HG02852 (cell line): ENCODE data around the gene SLC43A1.

Experiments used
- ATAC-seq: cut with Tn5 transposase; IDR thresholded peaks from one replicate; pipeline ENCODE4 v1.9.1; 2021; ENCODE audit warnings: mild to moderate bottlenecking, moderate library complexity; ENCODE audit not compliant: unreplicated experiment

The SLC43A1 gene

DNA sequence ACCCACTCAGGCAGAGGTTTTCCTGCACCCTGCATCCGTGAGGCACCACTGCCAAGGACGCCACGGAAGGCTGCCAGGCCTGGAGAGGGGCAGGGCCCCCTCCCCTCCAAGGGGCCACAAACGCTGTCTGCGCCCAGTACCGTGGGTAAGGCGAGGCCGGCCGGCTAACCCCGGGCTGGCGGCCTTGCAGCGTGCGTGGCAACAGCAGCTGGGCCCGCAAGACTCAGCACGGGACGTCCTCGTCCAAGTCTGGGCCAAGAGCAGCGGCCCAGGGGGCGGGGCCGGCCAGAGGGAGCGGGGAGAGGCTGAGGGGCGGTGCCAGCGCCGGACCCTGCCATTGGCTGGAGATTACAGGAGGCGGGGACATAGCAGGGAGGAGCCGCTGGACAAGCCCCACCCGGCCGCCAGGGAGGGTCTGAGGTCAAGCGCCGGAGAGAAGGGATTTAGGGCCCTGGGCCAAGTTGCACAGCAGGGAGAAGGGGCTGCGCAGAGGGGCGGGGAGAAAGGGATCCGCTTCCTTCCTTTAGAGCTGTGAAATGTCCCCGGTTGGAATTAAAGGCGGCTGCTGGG, 16.0 kb downstream of the SLC43A1 start:
- peak; percentile 99 for ATAC-seq

DNA sequence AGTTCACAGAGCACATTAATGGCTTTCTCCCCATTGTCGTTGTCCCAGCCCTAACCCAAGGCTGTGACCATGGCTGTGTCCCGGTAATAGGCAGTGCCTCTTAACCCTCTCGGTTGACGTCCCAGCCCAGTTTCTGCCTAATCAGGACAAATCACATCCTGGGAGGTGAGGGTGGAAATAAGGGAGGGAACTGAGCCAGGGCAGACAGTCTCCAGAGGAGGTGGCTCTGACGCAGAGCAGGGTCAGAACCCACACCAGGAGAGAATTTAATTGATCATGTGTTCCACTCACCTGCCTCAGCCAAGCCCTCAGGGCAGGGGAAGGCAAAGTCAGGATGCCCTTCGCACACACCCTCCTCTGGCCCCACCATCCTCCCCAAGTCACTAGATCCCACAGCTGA, 17.0 kb downstream of the SLC43A1 start:
- ATAC-seq: no peak

DNA sequence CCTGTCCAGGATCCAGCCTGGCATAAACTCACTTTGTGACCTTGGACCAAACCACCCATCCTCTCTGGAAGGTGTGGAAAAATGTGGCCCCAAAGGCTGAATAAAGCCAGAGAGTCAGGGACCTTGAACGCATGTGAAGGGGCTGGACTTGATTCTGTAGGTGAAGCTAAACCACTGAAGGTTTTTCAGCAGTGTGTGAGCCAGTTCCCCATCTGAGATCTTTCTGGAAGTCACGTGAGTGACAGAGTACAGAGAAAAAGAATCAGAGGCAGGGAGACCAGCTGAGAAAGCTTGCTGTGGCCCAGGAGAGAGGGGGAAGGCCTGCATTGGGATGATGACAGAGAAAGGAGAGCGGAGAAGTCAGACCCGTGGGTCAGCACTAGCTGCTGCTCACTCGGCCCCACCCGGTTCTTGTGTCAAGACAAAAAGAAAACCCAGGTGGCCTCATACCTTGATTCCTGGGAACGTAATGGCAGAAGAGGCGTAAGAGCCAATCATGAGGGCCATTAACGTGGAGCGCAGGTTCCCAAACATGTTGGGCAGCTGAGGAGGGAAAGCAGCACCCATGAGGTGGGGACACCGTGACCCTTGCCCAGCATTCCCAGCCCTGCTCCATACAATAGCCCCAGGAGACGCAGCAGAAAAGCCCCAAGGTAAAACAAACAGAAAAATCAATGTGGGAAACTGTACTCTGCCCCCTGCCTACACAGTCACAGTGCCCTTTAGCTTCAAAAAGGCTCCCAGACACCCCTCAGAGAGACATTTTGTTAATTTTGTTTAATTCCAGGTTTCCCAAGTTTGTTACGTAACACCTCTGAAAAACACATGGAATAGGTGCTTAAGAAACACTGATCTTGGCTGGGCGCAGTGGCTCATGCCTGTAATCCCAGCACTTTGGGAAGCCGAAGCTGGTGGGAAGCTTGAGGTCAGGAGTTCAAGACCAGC, 17.9 kb downstream of the SLC43A1 start:
- no peak for ATAC-seq

DNA sequence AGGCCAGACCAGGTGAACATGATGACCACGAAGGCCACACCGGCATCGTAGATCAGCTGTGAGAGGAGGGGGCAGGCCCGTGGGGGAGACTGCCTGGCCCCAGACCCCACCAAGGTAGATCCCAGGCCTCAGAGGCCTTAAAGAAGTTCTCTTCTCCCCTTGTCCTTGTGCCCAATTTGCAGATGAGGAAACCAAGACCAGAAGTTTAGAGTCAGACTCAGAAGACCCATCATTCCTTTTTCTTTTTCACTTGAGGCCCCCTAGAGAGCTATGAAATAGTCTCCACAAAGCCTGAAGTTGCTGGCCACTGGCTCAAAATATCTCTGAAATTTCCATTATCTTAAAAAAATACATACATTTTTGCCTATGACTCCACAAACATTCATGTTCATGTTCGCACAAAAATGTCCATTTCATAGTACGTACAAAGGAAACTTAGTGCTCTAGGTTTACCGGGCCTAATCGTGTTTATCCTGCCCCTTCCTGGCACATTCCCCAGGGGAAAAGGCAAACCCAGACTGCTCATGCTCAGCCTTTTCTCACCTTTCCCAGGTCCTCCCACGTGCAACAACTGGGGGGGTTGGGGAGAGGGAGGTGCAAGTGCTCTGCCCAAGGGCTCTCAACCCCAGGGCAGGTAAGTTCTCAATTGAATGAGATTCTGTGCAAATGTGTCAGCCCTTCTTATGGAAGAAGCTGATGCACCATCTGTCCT, 19.2 kb downstream of the SLC43A1 start:
- ATAC-seq: no peak

DNA sequence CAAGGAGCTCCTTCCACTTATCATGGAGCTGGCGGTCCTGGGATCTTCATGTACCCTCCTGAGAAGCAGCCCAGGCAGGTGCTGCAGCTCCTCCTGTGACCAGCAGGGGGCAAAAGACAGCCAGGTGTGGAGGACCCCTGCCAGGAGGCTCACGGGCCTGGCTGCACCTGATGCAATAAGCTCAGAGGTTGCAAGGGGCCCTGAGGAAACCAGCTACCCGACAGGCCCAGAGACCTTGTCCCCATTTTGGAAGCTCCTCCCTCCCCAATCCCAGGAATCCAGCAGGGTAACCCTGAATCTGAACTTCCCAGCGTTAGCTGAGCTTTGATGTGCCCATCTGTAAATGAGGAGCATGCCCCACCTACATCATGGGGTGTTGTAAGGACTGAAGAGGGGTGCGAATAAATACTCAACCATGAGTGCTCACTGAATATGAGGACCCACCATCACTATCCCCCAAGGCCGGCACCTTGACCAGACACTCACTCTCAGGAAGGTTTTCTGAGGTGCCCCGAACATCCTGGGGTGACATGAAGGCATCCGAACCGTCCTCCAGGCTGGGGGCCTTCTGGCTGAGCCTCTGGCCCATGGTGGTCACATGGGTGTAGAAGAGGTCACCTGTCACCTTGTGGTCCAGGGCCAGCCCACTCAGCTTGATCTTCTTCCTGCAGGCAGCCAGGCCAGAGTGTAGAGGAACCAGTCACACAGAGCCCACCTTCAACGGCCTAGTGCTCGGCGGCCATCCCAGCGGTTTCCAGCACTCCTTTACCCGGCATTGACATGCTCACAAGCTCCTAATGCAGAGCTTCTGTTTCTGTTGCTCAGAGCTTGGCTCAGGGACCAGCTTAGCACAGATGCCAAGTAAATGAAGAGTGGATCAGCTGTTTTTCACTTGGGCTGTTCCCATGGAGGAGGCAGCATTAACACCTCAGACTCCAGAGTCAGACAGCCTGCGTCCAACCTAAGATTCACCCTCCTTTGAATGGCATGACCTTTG, 21.7 kb downstream of the SLC43A1 start:
- peak; percentile 83 for ATAC-seq

DNA sequence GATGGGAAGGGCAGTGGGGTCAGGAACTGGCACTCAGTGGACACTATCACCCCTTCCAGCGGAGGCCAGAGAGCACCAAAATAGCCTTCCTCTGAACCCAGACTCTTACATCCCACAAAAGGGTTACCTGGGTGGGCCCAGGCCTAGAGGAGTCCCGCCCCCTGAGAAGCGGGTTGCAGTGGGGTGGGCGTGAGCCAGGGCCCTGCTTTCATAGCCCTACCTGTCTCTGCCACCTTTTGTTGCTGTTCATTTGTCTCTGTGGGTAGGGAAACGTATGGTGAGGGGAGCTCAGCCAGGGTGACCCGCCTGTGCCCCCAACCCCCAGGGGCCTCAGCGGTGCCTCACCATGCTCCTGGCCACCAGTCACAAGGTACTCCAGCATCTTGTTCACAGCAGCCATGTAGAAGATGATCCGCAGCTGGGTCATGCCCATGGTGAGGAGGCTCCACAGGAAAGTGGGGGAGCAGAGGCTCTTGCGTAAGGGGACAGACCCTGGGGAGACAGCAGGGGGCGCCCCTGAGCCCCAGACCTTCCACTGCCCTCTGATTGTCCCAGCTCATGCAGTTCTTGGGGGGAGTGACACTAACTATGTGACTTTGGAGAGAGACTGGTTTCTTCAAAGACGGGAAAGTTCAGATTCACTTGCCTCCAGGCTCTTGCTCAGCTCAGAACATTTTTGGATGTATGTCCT, 24.0 kb downstream of the SLC43A1 start:
- no peak for ATAC-seq

DNA sequence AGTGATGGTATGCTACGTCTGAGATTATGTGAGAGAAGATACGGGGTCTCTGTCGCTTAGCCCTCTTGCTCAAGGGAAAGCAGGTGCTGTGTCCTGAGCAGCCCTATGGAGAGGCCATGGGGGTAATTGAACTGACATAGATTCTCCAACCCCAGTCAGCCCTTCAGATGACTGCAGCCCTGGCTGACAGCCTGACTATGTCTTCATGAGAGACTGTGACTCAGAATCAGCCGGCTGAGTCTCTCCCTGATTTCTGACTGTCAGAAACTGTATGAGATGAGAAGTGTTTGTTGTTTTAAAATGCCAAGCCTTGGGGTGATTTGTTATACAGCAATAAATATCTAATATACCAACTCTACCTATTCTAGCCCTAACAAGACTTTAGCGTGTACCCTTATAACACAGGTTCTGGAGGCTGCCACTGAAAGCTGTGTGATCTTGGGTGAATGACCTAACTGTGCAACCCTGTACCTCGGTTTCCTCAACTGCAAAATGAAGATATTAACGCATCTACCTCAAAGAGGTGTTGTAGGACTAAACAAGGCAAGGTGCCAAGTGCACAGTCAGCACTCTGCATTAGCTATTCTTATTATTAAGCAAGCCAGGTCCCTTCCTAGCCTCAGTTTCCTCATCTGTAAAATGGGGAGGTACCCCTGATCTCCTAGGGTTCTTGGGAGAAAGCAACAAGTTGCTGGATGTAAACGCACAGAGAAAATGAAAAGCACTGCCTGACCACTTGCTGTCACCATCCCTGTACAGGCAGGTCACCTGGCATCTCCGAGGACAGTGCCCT, 24.9 kb downstream of the SLC43A1 start:
- no peak for ATAC-seq

DNA sequence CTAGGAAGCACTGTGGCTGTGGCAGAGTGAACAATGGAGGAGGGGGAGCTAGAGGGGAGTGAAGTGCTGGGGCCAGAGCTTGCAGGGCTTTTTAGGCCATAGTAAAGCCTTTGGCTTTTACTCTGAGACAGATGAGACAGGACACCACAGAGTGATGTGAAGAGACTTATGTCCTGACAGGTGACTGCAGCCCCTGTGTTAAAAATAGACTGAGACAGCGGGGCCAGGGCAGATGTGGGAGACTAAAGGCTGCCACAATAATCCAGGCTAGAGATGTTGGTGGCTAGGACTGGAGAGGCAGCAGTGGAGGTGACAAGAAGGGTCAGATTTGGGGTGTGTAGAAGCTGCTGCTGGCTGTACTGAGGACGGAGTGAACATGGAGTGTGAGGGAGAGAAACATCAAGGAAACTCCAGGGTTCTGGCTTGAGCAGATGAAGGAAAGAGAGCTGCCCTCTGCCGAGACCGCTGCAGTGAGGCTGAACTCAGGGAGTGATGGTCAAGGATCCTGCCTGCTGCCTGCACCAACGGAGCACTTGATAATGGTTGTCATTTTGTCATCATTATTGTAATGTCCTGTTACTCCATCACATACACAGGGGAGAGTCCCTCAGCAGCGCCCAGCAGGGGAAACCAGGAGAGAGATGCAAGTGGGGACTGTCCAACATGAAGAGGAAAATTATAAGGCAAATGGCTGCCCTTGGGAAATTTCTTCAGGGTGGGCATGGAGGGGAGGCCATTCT, 27.4 kb downstream of the SLC43A1 start:
- ATAC-seq: no peak

DNA sequence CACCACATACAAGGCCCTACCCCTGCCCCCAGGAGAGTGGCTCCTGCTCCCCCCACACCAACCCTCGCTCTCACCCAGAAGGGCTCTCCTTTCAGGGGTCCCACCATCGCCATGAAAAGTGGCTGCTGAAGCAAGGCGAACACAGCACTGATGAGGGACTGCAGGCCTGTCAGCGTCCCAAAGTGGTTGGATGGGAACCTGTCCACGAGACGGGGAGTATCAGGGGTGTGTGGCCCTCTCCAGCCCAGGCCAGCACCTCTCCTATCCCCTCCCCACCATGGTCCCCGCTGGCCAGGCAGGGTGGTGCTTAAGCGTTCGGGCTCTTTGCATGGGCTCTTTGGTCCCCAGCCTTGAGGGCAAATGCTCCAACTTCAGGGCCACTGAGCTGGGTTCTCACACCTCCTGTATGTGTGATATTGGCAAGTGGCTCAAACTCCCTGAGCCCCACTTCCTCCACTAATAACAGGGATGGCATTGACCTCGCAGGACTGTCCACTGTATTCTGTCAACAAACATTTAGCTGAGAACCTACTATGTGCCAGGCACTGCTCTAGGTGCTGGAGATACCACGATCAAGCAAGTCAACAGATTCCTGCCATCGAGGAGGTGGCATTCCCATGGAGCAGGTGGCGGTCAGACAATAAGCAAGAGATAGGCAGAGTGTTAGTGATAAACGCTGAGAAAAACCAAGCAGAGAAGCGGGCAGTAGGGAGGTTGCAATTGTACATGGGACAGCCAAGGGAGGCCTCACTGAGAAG, 28.3 kb downstream of the SLC43A1 start:
- no peak for ATAC-seq

DNA sequence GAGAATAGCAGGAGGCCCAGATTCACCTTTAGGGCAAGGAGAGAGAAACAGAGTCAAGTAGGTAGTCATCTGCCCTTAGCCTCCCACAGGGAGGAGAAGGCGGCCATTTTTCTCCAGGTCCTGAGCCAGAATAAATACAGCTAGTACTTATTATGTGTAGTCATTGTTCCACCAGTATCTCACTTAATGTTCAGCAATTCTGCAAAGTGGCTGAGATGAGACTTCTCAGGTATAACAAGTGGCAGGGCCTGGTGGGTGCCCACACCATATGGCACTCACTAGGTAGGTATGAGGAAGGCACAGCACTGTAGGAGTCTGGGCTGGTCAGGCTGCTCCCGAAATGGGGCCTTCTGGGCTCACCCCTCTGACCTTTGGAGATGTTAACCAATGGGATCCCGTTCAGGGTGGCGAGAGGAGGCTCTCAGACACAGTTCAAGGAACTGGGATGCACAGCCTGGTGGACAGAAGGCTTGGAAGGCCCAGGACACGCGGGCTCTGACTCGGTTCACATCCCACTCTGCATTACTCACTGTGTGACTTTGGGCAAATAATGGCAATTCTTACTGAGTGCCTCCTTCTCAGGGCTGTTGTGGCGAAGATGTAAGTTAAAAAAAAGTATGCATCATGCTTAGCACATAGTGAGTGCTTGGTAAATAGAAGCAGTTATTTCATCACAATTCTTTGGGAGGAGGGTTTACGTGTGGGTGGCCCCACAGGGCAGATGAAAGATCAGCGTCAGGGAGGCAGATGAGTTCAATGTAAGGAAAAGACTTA, 30.1 kb downstream of the SLC43A1 start:
- ATAC-seq: no peak

DNA sequence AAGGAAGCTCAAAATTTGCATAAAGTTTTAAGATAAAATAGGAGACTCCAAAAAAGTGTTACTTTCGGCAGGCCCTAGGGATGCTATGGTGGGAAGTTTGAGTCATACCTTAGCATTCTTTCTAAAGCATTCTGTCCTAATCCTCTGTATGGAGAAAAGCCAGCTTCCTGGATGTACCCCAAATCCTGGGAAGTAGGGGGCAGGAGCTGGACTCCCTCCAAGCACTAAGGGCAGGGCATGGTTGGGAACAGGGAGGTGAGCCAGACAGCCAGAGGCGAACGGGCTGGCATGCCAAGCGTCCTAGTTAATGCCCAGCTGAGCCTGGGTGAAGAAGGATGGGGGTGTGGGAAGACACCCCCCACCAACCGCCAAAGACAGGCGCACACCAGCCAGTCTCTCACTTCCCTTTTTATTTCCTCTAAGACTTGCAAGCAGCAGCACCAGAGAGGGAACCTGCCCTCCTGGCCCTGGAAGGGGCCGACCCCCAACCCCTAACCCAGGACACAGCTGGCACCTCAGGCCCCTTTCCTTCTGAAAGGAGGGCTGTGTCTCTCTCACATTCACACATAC, 31.3 kb downstream of the SLC43A1 start:
- peak; percentile 54 for ATAC-seq

DNA sequence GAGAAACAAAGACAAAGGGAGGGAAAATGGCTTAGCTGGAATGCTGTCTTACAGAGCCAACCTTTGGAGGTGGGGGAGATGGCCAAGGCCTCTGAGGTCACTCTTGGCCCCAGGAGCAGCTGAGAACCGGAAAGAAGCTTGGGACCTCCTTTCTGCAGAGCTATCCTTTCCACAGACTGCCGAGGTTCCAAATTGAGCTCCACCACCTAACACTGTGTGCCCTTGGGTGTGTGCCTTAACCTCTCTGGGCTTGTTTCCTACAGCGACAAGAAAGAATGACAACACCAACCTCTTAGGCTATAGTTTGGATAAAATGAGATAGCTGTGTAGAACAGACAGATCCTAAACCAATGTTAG, 32.0 kb downstream of the SLC43A1 start:
- ATAC-seq: no peak

DNA sequence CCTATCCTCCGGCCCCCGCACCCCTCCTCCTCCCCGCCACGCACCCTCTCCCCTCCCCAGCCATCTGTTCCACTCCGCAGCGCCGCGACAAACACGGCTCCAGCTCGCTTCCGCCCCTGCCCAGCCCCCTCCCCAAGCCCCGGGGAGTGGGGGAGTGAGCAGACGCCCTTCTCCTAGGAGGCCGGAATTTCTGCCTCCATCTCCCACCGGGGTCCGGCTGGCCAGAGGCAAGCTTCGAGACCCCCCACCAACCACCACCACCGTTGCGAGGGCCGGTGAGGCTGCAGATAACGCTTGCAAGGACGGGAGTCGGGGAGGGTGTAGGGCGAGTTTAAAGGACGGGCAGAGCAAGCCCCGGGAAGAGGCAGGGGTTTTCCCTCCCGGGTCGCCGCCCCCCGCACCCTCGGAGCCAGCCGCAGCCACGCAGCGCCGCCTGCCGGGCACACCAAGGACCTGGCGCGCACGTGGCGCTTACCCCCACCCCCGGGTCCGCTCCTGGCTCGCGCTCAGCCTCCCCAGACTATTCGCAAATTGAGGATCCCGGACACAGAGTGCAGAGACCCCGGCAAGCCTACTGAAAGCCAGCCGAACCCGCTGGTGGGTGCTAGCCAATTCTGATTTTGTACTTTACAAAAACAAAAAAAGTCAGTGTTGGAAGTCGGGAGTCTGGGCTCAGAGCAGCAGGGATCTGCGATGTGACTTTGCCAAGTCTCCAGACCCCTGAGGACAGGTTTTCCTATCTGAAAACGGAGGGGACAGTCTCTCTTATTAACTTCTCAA, 32.5 kb downstream of the SLC43A1 start:
- no peak for ATAC-seq

DNA sequence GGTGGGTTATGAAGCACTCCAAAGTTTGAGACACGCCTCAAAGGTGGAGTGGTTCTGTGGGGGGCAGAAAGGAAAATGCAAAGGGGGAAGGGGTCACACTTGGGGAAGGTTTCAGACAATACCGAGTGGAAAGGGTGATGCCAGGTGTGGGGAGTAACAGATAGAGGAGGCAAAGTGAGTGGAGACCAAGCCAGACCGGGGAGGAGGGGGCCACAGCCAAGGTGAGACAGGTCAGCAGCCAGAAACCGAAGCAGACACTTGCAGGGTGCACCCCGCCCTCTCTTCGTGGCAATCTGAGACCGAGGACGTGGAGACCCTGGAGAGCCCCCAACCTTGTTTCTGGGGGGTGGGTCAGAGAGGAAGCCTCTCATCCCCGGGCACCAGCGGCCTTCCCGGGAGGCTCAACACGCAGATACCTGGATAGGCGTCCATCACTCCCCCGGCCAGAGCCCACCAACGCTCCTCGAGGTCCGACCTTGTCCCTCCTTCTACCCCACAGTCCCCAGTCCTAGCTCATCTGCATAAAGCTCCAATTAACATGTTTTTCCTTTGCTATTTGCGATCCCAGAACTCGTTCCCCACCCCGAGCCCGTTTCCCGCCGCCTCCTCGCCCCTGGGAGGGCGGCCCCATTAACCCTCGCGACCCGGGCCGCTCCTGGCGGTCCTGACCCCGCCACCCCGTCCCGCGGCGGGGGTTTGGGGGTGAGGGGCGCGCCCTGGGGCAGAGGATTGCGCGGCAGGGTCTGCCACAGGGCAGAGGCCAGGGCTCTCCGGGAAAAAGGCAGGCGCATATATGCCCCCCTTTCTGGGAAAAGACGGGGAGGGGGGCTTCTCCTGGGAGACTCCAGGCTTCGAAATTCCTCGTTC, 33.4 kb downstream of the SLC43A1 start:
- no peak for ATAC-seq

DNA sequence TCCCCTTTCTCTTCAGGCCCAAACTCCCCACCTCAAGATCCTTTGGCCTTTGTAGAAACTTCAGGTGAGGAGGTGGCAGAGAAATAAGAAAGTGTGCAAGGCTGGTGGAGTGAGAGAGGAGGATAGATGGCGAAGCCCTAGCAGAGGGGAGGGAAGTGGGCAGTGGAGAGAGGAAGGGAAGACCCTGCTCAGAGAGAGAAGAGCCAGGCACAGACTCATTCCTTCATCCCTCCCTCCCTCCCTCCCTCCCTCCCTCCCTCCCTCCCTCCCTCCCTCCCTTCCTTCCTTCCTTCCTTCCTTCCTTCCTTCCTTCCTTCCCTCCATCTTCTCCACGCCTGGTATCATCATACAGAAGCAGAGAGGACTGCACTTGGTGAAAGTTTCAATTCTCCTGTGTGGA, 34.2 kb downstream of the SLC43A1 start:
- ATAC-seq: no peak
